T-helper 2 cell treated with Interferon-gamma antibody and Interleukin-4, amounts not matched to agents 5 μg/mL and 100 μg/mL, for 36 hours (primary cell): ENCODE results near the gene PRCD.
"Not testable (repeated sequence)": the region's sequence is repeated elsewhere in the genome, so short reads cannot be mapped to it uniquely, and the experiment has no call there.

ENCODE experiments used
- DNase-seq: peaks from one replicate; pipeline ENCODE4 v3.0.0; 2021; ENCODE audit warnings: low spot score
- H3K27ac Mint-ChIP-seq: one replicate; pipeline ENCODE4 v1.8.0; 2021; ENCODE audit warnings: mild to moderate bottlenecking, mixed read lengths
- H3K27me3 Mint-ChIP-seq: one replicate; pipeline ENCODE4 v1.8.0; 2021; ENCODE audit warnings: low read depth, mixed read lengths
- H3K36me3 Mint-ChIP-seq: one replicate; pipeline ENCODE4 v1.8.0; 2021; ENCODE audit warnings: low read depth, mixed read lengths
- H3K4me1 Mint-ChIP-seq: one replicate; pipeline ENCODE4 v1.8.0; 2021; ENCODE audit warnings: low read depth, mixed read lengths
- H3K4me3 Mint-ChIP-seq: one replicate; pipeline ENCODE4 v1.8.0; 2022; ENCODE audit warnings: mild to moderate bottlenecking, moderate library complexity, mixed read lengths
- H3K9me3 Mint-ChIP-seq: one replicate; pipeline ENCODE4 v1.8.0; 2021; ENCODE audit warnings: mixed read lengths

Gene PRCD

DNA sequence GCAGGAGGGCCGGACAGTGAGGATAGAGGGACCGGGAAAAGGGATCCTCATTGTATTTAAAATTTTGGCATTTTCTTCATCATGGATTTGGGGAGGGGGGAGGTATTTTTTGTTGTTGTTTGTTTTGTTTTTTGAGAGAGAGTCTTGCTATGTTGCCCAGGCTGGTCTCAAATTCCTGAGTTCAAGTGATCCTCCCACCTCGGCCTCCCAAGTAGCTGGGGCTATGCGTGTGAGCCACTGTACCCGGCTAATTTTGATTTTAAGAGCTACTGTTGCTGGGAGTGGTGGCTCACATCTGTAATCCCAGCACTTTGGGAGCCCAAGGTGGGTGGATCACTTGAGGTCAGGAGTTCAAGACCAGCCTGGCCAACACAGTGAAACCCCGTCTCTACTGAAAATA is 25.5 kb upstream of the PRCD start:
- peaks cover 44% of the 10 kb centered on the region for H3K4me1 Mint-ChIP-seq
- not testable (repeated sequence) for DNase-seq, H3K9me3 Mint-ChIP-seq, H3K36me3 Mint-ChIP-seq, H3K27me3 Mint-ChIP-seq
- H3K27ac Mint-ChIP-seq = peak overlapping the region; percentile 94
- H3K4me3 Mint-ChIP-seq = peak overlapping the region; percentile 75

DNA sequence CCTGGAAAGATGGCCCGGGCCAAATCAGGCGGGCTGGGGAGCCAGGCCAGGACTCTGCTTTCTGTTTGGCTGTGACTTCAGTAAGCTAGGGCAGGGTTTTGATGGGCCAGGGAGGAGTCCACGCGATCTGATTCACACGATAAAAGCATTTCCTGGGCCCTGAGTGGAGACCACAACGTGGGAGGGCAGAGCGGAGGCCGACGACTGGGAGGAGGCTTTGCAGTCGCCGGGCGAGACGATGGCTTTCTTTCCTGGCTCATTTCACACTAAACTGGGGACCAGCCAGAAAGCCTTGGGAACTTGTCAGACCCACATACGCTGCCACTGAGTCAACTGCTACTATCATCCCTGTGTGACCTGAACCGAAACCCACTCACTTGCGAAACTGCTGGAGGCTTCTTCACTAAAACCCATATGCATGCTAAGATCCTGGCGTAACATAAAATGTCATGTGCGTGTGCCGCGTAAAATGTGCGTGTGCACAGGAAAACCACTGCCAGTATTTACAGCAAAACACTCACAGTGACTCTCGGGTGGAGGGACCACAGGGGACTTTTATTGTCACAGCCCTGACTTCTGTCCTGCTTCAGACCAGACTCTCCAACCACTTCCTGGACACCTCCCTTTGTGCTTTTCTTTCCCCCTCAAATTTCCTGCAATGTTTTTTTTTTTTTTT is 24.4 kb upstream of the PRCD start:
- H3K36me3 Mint-ChIP-seq = no peaks in the 10 kb centered on the region
- peak; percentile 92 for DNase-seq
- H3K4me3 Mint-ChIP-seq = peak overlapping the region; percentile 75
- H3K4me1 Mint-ChIP-seq = peaks cover 42% of the 10 kb centered on the region
- no peaks in the 10 kb centered on the region for H3K27me3 Mint-ChIP-seq
- H3K9me3 Mint-ChIP-seq = no peaks in the 10 kb centered on the region
- H3K27ac Mint-ChIP-seq = peak overlapping the region; percentile 94

DNA sequence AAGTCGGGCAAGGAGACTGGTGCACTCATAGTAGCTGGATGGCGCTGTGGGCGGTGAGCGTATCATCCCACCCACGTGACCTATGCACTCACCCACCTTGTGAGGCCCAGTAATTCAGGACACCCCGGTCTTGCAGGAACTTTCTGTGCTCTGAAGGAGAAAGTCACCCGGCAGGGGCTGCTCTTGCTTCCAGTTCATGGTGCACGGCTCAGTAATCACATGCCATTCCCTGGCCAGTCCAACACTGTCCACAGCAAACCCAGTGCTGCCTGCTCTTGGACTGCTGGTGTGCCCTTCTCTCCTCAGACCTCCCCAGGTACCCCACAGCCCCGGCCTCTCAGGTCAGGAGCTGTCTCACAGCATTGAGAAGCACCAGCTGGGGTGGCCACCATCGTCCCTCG is 22.2 kb upstream of the PRCD start:
- Mint-ChIP-seq H3K27ac (peak overlapping the region; percentile 1), H3K9me3 (no peaks in the 10 kb centered on the region), H3K4me3 (no peak overlapping the region), H3K27me3 (peaks cover 5% of the 10 kb centered on the region), H3K4me1 (peaks cover 31% of the 10 kb centered on the region), H3K36me3 (no peaks in the 10 kb centered on the region)
- peak; percentile 20 for DNase-seq

DNA sequence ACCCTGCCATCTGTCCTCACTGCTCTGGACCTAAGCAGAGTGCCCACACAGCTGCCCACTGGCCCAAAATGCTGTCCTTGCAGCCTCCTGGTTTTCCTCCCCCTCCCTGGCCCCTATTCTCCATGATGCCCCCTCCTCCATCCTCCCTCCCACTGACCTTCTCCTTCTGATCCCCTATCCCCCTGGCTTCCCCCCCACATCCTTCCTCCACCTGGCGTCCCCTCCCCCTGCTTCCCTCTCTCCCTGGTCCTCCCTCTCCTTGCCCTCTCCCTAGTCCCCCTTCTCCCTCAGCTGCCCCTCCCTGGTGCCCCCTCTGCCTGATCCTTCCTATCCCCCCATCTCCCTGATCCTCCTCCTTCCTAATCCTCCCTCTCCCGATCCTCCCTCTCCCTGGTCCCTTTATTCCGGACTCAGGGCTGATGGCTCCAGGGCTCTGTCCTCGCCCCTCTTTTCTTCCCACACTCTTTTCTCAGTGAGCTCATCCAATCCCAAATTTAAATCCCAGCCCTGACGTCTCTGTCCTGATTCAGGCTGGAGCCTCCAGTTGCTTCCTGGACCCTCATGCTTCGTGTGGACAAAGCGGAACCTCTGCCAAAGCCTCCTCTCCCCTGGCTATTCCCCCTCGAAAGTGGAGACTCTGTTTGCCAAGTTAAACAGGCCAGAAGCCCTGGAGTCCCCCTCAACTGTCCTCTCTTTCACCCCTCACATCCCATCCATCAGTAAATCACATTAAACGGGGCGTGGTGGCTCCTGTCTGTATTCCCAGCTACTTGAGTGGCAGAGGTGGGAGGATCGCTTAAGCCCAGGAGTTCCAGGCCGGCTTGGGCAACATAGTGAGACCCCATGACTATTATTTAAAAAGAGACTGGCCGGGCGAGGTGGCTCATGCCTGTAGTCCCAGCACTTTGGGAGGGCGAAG is 20.5 kb upstream of the PRCD start:
- H3K36me3 Mint-ChIP-seq = no peaks in the 10 kb centered on the region
- H3K9me3 Mint-ChIP-seq = no peaks in the 10 kb centered on the region
- DNase-seq = no peak
- H3K4me1 Mint-ChIP-seq = peaks cover 23% of the 10 kb centered on the region
- no peak overlapping the region for H3K4me3 Mint-ChIP-seq
- peak overlapping the region; percentile 31 for H3K27ac Mint-ChIP-seq
- peaks cover 7% of the 10 kb centered on the region for H3K27me3 Mint-ChIP-seq

- Mint-ChIP-seq H3K9me3 (no peaks in the 10 kb centered on the region), H3K36me3 (no peaks in the 10 kb centered on the region), H3K4me3 (no peak overlapping the region), H3K4me1 (peaks cover 11% of the 10 kb centered on the region), H3K27me3 (peaks cover 11% of the 10 kb centered on the region), H3K27ac (no peak overlapping the region)
- DNase-seq = no peak
These were observed 18.6 kb upstream of the PRCD start for GRCh38 chr17:76521262-76521661.

DNA sequence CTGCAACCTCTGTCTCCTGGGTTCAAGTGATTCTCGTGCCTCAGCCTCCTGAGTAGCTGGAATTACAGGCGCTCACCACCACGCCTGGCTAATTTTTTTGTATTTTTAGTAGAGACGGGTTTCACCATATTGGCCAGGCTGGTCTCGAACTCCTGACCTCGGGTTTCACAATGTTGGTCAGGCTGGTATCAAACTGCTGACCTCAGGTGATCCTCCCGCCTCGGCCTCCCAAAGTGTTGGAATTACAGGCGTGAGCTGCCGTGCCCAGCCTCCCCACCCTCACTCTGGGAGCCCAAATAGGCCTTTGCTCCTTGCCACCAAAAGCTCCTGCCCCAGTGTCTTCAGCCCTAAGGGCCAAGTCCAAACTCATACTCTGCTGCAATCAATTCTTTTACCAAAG is 18.2 kb upstream of the PRCD start:
- not testable (repeated sequence) for DNase-seq, H3K4me3 Mint-ChIP-seq, H3K9me3 Mint-ChIP-seq, H3K4me1 Mint-ChIP-seq, H3K36me3 Mint-ChIP-seq
- Mint-ChIP-seq H3K27ac (peak overlapping the region; percentile 31), H3K27me3 (peaks cover 11% of the 10 kb centered on the region)

DNA sequence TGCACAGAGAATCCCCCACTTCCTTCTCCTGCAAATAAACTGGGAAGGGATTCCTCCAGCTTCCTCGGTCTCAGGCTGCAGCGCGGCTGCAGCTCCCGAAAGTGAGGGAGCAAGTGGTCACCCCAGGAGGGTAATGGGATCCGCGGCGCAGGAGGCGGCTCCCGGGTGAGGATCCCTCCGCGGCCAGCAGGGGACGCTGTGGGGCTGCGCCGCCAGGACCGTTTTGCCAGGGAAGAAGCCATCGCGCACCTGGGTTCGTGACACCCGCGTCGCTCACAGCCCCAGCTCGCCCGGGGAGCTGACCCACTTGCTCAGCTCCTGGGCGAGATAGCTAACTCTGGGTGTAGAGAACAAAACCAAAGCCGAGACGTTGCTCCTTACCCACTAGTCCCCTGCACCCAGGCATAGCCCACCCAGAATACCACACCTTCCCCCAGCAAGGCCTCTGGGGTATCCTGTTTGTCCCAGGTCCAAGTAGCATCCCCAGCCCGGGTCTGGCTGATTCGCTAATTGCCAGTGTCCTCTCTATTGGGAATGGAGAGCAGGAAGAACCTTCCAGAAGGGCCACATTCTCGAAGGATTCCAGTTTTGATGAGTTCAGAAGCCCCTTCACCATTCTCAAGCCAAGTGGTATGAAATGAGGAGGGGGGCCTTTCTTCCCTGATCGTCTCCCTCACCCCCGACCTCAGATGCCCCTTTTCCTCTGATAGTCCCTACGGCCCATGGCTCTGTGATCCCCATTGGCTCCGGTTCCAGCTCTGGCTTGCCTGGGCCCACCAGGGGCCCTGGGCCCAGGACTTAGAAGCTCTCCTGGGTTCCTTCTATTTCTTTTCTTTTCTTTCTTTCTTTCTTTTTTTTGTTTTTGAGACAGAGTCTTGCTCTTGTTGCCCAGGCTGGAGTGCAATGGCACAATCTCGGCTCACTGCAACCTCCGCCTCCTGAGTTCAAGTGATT is 16.5 kb upstream of the PRCD start:
- peak; percentile 73 for DNase-seq
- H3K4me1 Mint-ChIP-seq = peaks cover 13% of the 10 kb centered on the region
- peak overlapping the region; percentile 27 for H3K27ac Mint-ChIP-seq
- peak overlapping the region; percentile 44 for H3K4me3 Mint-ChIP-seq
- H3K9me3 Mint-ChIP-seq = no peaks in the 10 kb centered on the region
- H3K36me3 Mint-ChIP-seq = no peaks in the 10 kb centered on the region
- peaks cover 14% of the 10 kb centered on the region for H3K27me3 Mint-ChIP-seq

GRCh38 chr17:76524598-76525512 is 15.0 kb upstream of the PRCD start:
- Mint-ChIP-seq H3K27me3 (peaks cover 14% of the 10 kb centered on the region), H3K4me1 (peaks cover 10% of the 10 kb centered on the region), H3K4me3 (no peak overlapping the region), H3K36me3 (no peaks in the 10 kb centered on the region), H3K27ac (no peak overlapping the region), H3K9me3 (no peaks in the 10 kb centered on the region)
- no peak for DNase-seq

DNA sequence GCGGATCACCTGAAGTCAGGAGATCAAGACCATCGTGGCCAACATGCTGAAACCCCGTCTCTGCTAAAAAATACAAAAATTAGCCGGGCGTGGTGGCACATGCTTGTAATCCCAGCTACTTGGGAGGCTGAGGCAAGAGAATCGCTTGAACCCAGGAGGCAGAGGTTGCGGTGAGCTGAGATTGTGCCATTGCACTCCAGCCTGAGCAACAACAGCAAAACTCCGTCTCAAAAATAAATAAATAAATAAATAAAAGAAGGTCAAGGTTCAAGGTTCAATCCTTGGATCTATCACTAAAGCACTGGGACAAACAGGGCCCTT is 14.4 kb upstream of the PRCD start:
- not testable (repeated sequence) for H3K36me3 Mint-ChIP-seq, DNase-seq, H3K4me3 Mint-ChIP-seq, H3K9me3 Mint-ChIP-seq, H3K4me1 Mint-ChIP-seq, H3K27ac Mint-ChIP-seq
- H3K27me3 Mint-ChIP-seq = peaks cover 14% of the 10 kb centered on the region

DNA sequence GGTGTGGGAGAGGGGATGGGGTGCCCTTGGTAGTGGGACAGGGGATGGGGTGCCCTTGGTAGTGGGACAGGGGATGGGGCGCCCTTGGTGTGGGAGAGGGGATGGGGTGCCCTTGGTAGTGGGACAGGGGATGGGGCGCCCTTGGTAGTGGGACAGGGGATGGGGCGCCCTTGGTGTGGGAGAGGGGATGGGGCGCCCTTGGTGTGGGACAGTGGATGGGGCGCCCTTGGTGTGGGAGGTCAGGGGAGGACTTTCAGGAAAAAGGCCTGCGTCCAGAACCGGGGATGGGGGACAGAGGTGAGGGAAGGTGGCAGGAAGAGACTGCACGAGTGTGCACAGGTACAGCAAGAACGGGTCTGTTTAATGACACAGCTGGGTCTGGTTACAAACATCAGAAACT is 12.8 kb upstream of the PRCD start:
- not testable (repeated sequence) for H3K4me1 Mint-ChIP-seq, DNase-seq, H3K9me3 Mint-ChIP-seq, H3K4me3 Mint-ChIP-seq, H3K27me3 Mint-ChIP-seq, H3K27ac Mint-ChIP-seq, H3K36me3 Mint-ChIP-seq

GRCh38 chr17:76527430-76528111 is 12.3 kb upstream of the PRCD start:
- peaks cover 10% of the 10 kb centered on the region for H3K4me1 Mint-ChIP-seq
- peaks cover 9% of the 10 kb centered on the region for H3K27me3 Mint-ChIP-seq
- no peak for DNase-seq
- H3K36me3 Mint-ChIP-seq = no peaks in the 10 kb centered on the region
- no peak overlapping the region for H3K4me3 Mint-ChIP-seq
- H3K9me3 Mint-ChIP-seq = no peaks in the 10 kb centered on the region
- H3K27ac Mint-ChIP-seq = no peak overlapping the region

GRCh38 chr17:76528156-76528527 is 11.7 kb upstream of the PRCD start:
- no peaks in the 10 kb centered on the region for H3K9me3 Mint-ChIP-seq
- H3K4me3 Mint-ChIP-seq = no peak overlapping the region
- no peak overlapping the region for H3K27ac Mint-ChIP-seq
- peaks cover 5% of the 10 kb centered on the region for H3K4me1 Mint-ChIP-seq
- no peak for DNase-seq
- H3K36me3 Mint-ChIP-seq = no peaks in the 10 kb centered on the region
- H3K27me3 Mint-ChIP-seq = peaks cover 9% of the 10 kb centered on the region
